Kidney (tissue), 22 donors: ENCODE measurements around the gene TOMM7. TPM values are rescaled to one million over a fixed set of nuclear protein-coding genes. Genes with fewer than 3 reads are reported as not detected.

Experiments
- DNase-seq, 5 donors: peaks; one replicate each; pipeline ENCODE4 v3.0.0-alpha.2; 2013 to 2020
- FAIRE-seq: peaks from 2 replicates; lab custom pipeline; 2012; peaks lifted over from hg19 to GRCh38; lab: Jason Lieb, UNC
- H3K27ac ChIP-seq, 2 donors: one replicate each; pipeline ENCODE4 v1.7.0; 2013; ENCODE audit warnings: low read depth in 2 of 2, low read length in 2 of 2, inconsistent platforms in 1 of 2
- H3K27me3 ChIP-seq: one replicate; pipeline ENCODE4 v1.7.1; 2013; ENCODE audit warnings: low read length, inconsistent platforms; ENCODE audit not compliant: control insufficient read depth, insufficient read depth
- H3K36me3 ChIP-seq, 3 donors: one replicate each; pipeline versions ENCODE4 v1.7.0 to v1.7.1; 2013; ENCODE audit warnings: low read length in 3 of 3, control low read depth in 1 of 3, inconsistent platforms in 1 of 3; ENCODE audit not compliant: insufficient read depth in 3 of 3, control insufficient read depth in 2 of 3
- H3K4me1 ChIP-seq, 3 donors: one replicate each; pipeline versions ENCODE4 v1.7.0 to v1.7.1; 2013; ENCODE audit warnings: low read length in 3 of 3, inconsistent platforms in 1 of 3, low read depth in 1 of 3; ENCODE audit not compliant: control insufficient read depth in 2 of 3, insufficient read depth in 2 of 3
- H3K4me3 ChIP-seq, 3 donors: one replicate each; pipeline versions ENCODE4 v1.7.0 to v1.8.1; 2013; ENCODE audit warnings: low read length in 3 of 3, control low read depth in 1 of 3, inconsistent platforms in 1 of 3
- H3K9ac ChIP-seq, 3 donors: one replicate each; pipeline versions ENCODE4 v1.7.0 to v1.7.1; 2013; ENCODE audit warnings: low read length in 3 of 3, control low read depth in 1 of 3, inconsistent platforms in 1 of 3
- H3K9me3 ChIP-seq, 3 donors: one replicate each; pipeline versions ENCODE4 v1.7.0 to v1.7.1; 2013; ENCODE audit warnings: low read length in 3 of 3, control low read depth in 1 of 3, inconsistent platforms in 1 of 3; ENCODE audit not compliant: control insufficient read depth in 2 of 3, insufficient read depth in 1 of 3
- intact Hi-C: fragments of 100-400 bp; cut with DNase I; formaldehyde crosslinking; loops from one replicate; pipeline ENCODE4 v1.11.1; 2022
- long read RNA-seq, 10 donors: library from polyadenylated mRNA in 1 of 10; unstranded in 1 of 10; transcript quantifications; one replicate each; pipeline ENCODE4 v2.0.0 and lab custom pipeline, GENCODE V29; 2021 to 2026
- polyA plus RNA-seq: library from polyadenylated mRNA; stranded (reverse); fragments of 350-450 nt; fragmentation: Illumina TruSeq; extraction: RNeasy Lipid Tissue Mini Kit (QIAGEN cat#74804); gene quantifications from one replicate; pipeline ENCODE4 v1.2.3, GENCODE V29; 2014; ENCODE audit warnings: low read depth, low replicate concordance; ENCODE audit not compliant: insufficient read depth
- total RNA-seq: library from RNA; stranded (reverse); fragmentation: NEBNext Ultra II Directional; extraction: Animal tissue kit (Norgen Biotek cat#: 25700); gene quantifications from one replicate; pipeline ENCODE4 v1.2.1, GENCODE V29; 2021
- TF ChIP-seq, protein P1 (sequence below): IDR thresholded peaks from 3 replicates; pipeline ENCODE4 v1.5.1; 2012; ENCODE audit warnings: mild to moderate bottlenecking, moderate library complexity, borderline replicate concordance; ENCODE audit not compliant: insufficient read depth; ENCODE audit errors: extremely low read depth
- donor health status: control.
- donor health status: control.
- donor health status: control.
- donor health status: control.
- donor health status: control.
- donor health status: DM: yes; HTN: yes; CAD: no.
- donor health status: Normal renal cell carcinoma (clear cell type).

Gene TOMM7
- total RNA-seq (253 TPM), polyA plus RNA-seq (1,227 TPM)
- long read RNA-seq, donor 1, transcript TOMM7-205 (2 exons, 551 nt) = minor isoform, 16 of 172 reads
- long read RNA-seq, donor 1, transcript TOMM7-201 (3 exons, 778 nt) = major isoform, 147 of 172 reads
- long read RNA-seq, donor 1, partial matches to known transcripts = 0 of 172 reads
- long read RNA-seq, donor 1, other reads (novel, unspliced or antisense) = 7 of 172 reads
- long read RNA-seq, donor 2, transcript TOMM7-205 (2 exons, 551 nt) = minor isoform, 32 of 268 reads
- long read RNA-seq, donor 2, transcript TOMM7-201 (3 exons, 778 nt) = major isoform, 203 of 268 reads
- long read RNA-seq, donor 2, partial matches to known transcripts = 18 of 268 reads
- long read RNA-seq, donor 2, other reads (novel, unspliced or antisense) = 10 of 268 reads
- long read RNA-seq, donor 3, transcript TOMM7-201 (3 exons, 778 nt) = major isoform, 386 of 467 reads
- long read RNA-seq, donor 3, transcript TOMM7-205 (2 exons, 551 nt) = minor isoform, 38 of 467 reads
- long read RNA-seq, donor 3, partial matches to known transcripts = 19 of 467 reads
- long read RNA-seq, donor 3, other reads (novel, unspliced or antisense) = 21 of 467 reads
- long read RNA-seq, donor 4, transcript TOMM7-201 (3 exons, 778 nt) = major isoform, 126 of 153 reads
- long read RNA-seq, donor 4, partial matches to known transcripts = 11 of 153 reads
- long read RNA-seq, donor 4, other reads (novel, unspliced or antisense) = 11 of 153 reads
- long read RNA-seq, donor 5, transcript TOMM7-201 (3 exons, 778 nt) = major isoform, 18 of 19 reads
- long read RNA-seq, donor 5, partial matches to known transcripts = 0 of 19 reads
- long read RNA-seq, donor 5, other reads (novel, unspliced or antisense) = 0 of 19 reads
- long read RNA-seq, donor 6, transcript TOMM7-204 (2 exons, 731 nt) = minor isoform, 18 of 934 reads
- long read RNA-seq, donor 6, transcript TOMM7-201 (3 exons, 778 nt) = major isoform, 677 of 934 reads
- long read RNA-seq, donor 6, transcript TOMM7-205 (2 exons, 551 nt) = minor isoform, 101 of 934 reads
- long read RNA-seq, donor 6, partial matches to known transcripts = 84 of 934 reads
- long read RNA-seq, donor 6, other reads (novel, unspliced or antisense) = 53 of 934 reads
- long read RNA-seq, donor 7, transcript TOMM7-201 (3 exons, 778 nt) = major isoform, 44 of 51 reads
- long read RNA-seq, donor 7, partial matches to known transcripts = 6 of 51 reads
- long read RNA-seq, donor 7, other reads (novel, unspliced or antisense) = 0 of 51 reads
- long read RNA-seq, donor 8, transcript TOMM7-201 (3 exons, 778 nt) = major isoform, 210 of 288 reads
- long read RNA-seq, donor 8, transcript TOMM7-205 (2 exons, 551 nt) = minor isoform, 23 of 288 reads
- long read RNA-seq, donor 8, partial matches to known transcripts = 40 of 288 reads
- long read RNA-seq, donor 8, other reads (novel, unspliced or antisense) = 12 of 288 reads
- long read RNA-seq, donor 9, transcript TOMM7-201 (3 exons, 778 nt) = major isoform, 134 of 164 reads
- long read RNA-seq, donor 9, transcript TOMM7-205 (2 exons, 551 nt) = minor isoform, 12 of 164 reads
- long read RNA-seq, donor 9, partial matches to known transcripts = 17 of 164 reads
- long read RNA-seq, donor 9, other reads (novel, unspliced or antisense) = 0 of 164 reads
- long read RNA-seq, donor 10, transcript TOMM7-205 (2 exons, 551 nt) = minor isoform, 43 of 332 reads
- long read RNA-seq, donor 10, transcript TOMM7-201 (3 exons, 778 nt) = major isoform, 219 of 332 reads
- long read RNA-seq, donor 10, partial matches to known transcripts = 51 of 332 reads
- long read RNA-seq, donor 10, other reads (novel, unspliced or antisense) = 14 of 332 reads

- Histone ChIP-seq H3K4me3 (peak within 1 kb of the TSS; percentile 89 to 99 (median 98)), H3K27ac (peak within 1 kb of the TSS; percentile 57 to 68), H3K9ac (peak within 1 kb of the TSS; percentile 90 to 98 (median 92)), H3K36me3 (no peaks in the 10 kb centered on the region), H3K4me1 (peaks cover 0 to 6% (median 0%) of the 10 kb centered on the region in 3 donors), H3K9me3 (no peaks in the 10 kb centered on the region), H3K27me3 (no peaks in the 10 kb centered on the region)
- FAIRE-seq (peak; percentile 60), DNase-seq (peak; percentile 96 to 99 (median 97))
- intact Hi-C loops = no loop called here
- TF ChIP-seq, protein P1, sequence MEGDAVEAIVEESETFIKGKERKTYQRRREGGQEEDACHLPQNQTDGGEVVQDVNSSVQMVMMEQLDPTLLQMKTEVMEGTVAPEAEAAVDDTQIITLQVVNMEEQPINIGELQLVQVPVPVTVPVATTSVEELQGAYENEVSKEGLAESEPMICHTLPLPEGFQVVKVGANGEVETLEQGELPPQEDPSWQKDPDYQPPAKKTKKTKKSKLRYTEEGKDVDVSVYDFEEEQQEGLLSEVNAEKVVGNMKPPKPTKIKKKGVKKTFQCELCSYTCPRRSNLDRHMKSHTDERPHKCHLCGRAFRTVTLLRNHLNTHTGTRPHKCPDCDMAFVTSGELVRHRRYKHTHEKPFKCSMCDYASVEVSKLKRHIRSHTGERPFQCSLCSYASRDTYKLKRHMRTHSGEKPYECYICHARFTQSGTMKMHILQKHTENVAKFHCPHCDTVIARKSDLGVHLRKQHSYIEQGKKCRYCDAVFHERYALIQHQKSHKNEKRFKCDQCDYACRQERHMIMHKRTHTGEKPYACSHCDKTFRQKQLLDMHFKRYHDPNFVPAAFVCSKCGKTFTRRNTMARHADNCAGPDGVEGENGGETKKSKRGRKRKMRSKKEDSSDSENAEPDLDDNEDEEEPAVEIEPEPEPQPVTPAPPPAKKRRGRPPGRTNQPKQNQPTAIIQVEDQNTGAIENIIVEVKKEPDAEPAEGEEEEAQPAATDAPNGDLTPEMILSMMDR = peak; percentile 60
These were observed at the start of gene TOMM7 for GRCh38 chr7:22822486-22823141. Gene TOMM7, minus strand, starts transcription at chr7:22822849. Its CDS starts 70 bp downstream, at chr7:22822779.

- H3K27me3 ChIP-seq = no peaks in the 10 kb centered on the region
- H3K9ac ChIP-seq = no peak overlapping the region
- H3K36me3 ChIP-seq = no peaks in the 10 kb centered on the region
- intact Hi-C loops = no loop called here
- H3K4me1 ChIP-seq = no peaks in the 10 kb centered on the region
- no peak overlapping the region for H3K27ac ChIP-seq
- no peak overlapping the region for H3K4me3 ChIP-seq
- TF ChIP-seq, protein P1 = no peak
- H3K9me3 ChIP-seq = no peaks in the 10 kb centered on the region
- FAIRE-seq (no peak), DNase-seq (no peak)
These were observed 49.6 kb upstream of the TOMM7 start for GRCh38 chr7:22872096-22872807.
